Prostate gland (tissue), 2 donors: ENCODE data around the gene MAN2C1.

Experiments
- CTCF ChIP-seq, 4 experiments: fragments of 200-600 bp in 2 of 4; fragments of 450-650 bp in 2 of 4; sonication (generic) in 2 of 4; IDR thresholded peaks; 1 replicate in 3 of 4; 2 replicates in 1 of 4; pipeline ENCODE4 v1.5.1; 2016 to 2019; ENCODE audit warnings: antibody characterized with exemption in 4 of 4, mild to moderate bottlenecking in 2 of 4, moderate library complexity in 2 of 4
- POLR2A ChIP-seq: fragments of 450-650 bp; IDR thresholded peaks from one replicate; pipeline ENCODE4 v1.6.1; 2016; ENCODE audit warnings: antibody characterized with exemption, mild to moderate bottlenecking

GRCh38 chr15:75346796-75347221 is 21.6 kb downstream of the MAN2C1 start, which contains the start of gene NEIL1:
- TF ChIP-seq POLR2A = no peak
- TF ChIP-seq CTCF (IDR thresholded peaks at IDR 0.05) = no peak
